SK-N-SH (cell line): Measurements from ENCODE around the gene NPAS3.

ENCODE experiments used
- CHD2 ChIP-seq: fragments of 150-350 bp; IDR thresholded peaks from 2 replicates; pipeline ENCODE4 v1.6.1; 2018; ENCODE audit warnings: low read length; ENCODE audit not compliant: partially characterized antibody
- EP300 ChIP-seq, 2 experiments: IDR thresholded peaks; 2 replicates each; pipeline versions ENCODE4 v1.4.0 to v1.6.1; 2012; ENCODE audit warnings: borderline replicate concordance in 1 of 2, low read depth in 1 of 2, low read length in 1 of 2
- NFIC ChIP-seq: IDR thresholded peaks from 2 replicates; pipeline ENCODE4 v1.4.0; 2012; ENCODE audit warnings: borderline replicate concordance
- TAF1 ChIP-seq: IDR thresholded peaks from 2 replicates; pipeline ENCODE4 v1.6.1; 2012; ENCODE audit warnings: low read depth, mild to moderate bottlenecking, low read length, moderate library complexity, borderline replicate concordance
- ZBTB33 ChIP-seq: IDR thresholded peaks from 2 replicates; pipeline ENCODE4 v1.4.0; 2012; ENCODE audit warnings: low read depth, borderline replicate concordance
- TF ChIP-seq, protein P1 (sequence below): fragments of 200-600 bp; sonication (generic); IDR thresholded peaks from 2 replicates; pipeline ENCODE4 v1.6.1; 2017; ENCODE audit warnings: antibody characterized with exemption, mild to moderate bottlenecking, moderate library complexity
- TF ChIP-seq, protein P2 (sequence below): IDR thresholded peaks from 2 replicates; pipeline ENCODE4; 2012

DNA sequence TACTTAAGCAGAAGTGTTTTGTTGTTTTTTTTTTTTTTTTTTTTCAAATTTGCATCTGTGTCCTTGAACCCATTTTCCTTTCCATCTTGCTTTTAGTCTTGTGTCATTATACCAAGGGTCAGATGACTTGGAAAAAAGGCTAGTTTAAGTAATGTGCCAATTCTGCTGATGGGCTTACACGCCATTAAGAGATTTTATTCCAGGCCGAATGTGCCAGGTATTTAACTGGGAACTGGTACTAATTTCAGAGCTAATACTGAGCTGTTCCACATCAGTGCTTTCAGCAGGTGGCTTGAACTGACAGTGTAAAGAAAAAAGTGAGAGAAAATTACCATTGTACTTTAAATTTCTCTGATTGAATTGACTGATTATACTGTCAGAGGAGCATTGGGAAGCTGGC is 224.9 kb downstream of the NPAS3 start:
- TF ChIP-seq, protein P1, sequence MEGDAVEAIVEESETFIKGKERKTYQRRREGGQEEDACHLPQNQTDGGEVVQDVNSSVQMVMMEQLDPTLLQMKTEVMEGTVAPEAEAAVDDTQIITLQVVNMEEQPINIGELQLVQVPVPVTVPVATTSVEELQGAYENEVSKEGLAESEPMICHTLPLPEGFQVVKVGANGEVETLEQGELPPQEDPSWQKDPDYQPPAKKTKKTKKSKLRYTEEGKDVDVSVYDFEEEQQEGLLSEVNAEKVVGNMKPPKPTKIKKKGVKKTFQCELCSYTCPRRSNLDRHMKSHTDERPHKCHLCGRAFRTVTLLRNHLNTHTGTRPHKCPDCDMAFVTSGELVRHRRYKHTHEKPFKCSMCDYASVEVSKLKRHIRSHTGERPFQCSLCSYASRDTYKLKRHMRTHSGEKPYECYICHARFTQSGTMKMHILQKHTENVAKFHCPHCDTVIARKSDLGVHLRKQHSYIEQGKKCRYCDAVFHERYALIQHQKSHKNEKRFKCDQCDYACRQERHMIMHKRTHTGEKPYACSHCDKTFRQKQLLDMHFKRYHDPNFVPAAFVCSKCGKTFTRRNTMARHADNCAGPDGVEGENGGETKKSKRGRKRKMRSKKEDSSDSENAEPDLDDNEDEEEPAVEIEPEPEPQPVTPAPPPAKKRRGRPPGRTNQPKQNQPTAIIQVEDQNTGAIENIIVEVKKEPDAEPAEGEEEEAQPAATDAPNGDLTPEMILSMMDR: no peak
- TF ChIP-seq ZBTB33 (no peak), NFIC (no peak), EP300 (IDR thresholded peaks at IDR 0.05; ENCODE audit: borderline replicate concordance in 1 of 2, low read depth in 1 of 2, low read length in 1 of 2) (no peak), CHD2 (no peak), TAF1 (no peak)
- TF ChIP-seq, protein P2, sequence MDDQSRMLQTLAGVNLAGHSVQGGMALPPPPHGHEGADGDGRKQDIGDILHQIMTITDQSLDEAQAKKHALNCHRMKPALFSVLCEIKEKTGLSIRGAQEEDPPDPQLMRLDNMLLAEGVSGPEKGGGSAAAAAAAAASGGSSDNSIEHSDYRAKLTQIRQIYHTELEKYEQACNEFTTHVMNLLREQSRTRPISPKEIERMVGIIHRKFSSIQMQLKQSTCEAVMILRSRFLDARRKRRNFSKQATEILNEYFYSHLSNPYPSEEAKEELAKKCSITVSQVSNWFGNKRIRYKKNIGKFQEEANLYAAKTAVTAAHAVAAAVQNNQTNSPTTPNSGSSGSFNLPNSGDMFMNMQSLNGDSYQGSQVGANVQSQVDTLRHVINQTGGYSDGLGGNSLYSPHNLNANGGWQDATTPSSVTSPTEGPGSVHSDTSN: no peak
